GM12878 (cell line): ENCODE measurements around the gene ADAM33.

Experiments used
- ATF7 ChIP-seq: fragments of 450-650 bp; IDR thresholded peaks from 2 replicates; pipeline ENCODE4 v1.6.1; 2016; ENCODE audit warnings: low read depth, mild to moderate bottlenecking
- CEBPB ChIP-seq, 2 experiments: fragments of 150-350 bp in 1 of 2; IDR thresholded peaks; 2 replicates each; pipeline ENCODE4 v1.6.1; 2012 to 2014; ENCODE audit warnings: low read depth in 2 of 2, low read length in 2 of 2, borderline replicate concordance in 1 of 2, inconsistent platforms in 1 of 2
- CHD4 ChIP-seq: fragments of 200-600 bp; sonication (generic); IDR thresholded peaks from 2 replicates; pipeline ENCODE4 v1.6.1; 2016; ENCODE audit warnings: mild to moderate bottlenecking
- CTCF ChIP-seq, 3 experiments: IDR thresholded peaks in 2 of 3; conservative IDR thresholded peaks in 1 of 3; 2 replicates each; pipeline ENCODE4 v1.5.1; 2011; ENCODE audit warnings: low read depth in 3 of 3, low read length in 3 of 3, mild to moderate bottlenecking in 3 of 3, control low read depth in 2 of 3, moderate library complexity in 2 of 3, inconsistent platforms in 1 of 3, mixed read lengths in 1 of 3; ENCODE audit not compliant: control insufficient read depth in 2 of 3, insufficient read depth in 1 of 3; ENCODE audit errors: extremely low read depth in 1 of 3
- FOS ChIP-seq: IDR thresholded peaks from 3 replicates; pipeline ENCODE4 v1.6.1; 2011; ENCODE audit warnings: borderline replicate concordance; ENCODE audit not compliant: insufficient read length; ENCODE audit errors: extremely low read depth
- GABPA ChIP-seq: IDR thresholded peaks from 2 replicates; pipeline ENCODE4 v1.6.1; 2014; ENCODE audit warnings: antibody characterized with exemption, low read depth, mild to moderate bottlenecking, inconsistent platforms
- HDAC2 ChIP-seq: fragments of 200-600 bp; sonication (generic); IDR thresholded peaks from 2 replicates; pipeline ENCODE4 v1.6.1; 2017
- REST ChIP-seq: IDR thresholded peaks from 2 replicates; pipeline ENCODE4 v1.6.1; 2012; ENCODE audit warnings: mild to moderate bottlenecking, low read depth, low read length
- SIX5 ChIP-seq: IDR thresholded peaks from 2 replicates; pipeline ENCODE4 v1.6.1; 2011; ENCODE audit warnings: mild to moderate bottlenecking, low read depth, low read length, moderate library complexity; ENCODE audit not compliant: severe bottlenecking
- SMC3 ChIP-seq: IDR thresholded peaks from 2 replicates; pipeline ENCODE4 v1.6.1; 2011; ENCODE audit warnings: low read length, improper control_type of control experiment, borderline replicate concordance

GRCh38 chr20:3705970-3706739 is 24.3 kb upstream of the ADAM33 start:
- no peak for TF ChIP-seq HDAC2
- no peak for TF ChIP-seq CHD4
- TF ChIP-seq ATF7 = no peak
- no peak for TF ChIP-seq REST
- no peak for TF ChIP-seq FOS
- TF ChIP-seq CEBPB (IDR thresholded peaks at IDR 0.05; ENCODE audit: borderline replicate concordance in 1 of 2, low read depth in 2 of 2, low read length in 2 of 2) = no peak
- no peak for TF ChIP-seq GABPA
- no peak for TF ChIP-seq SMC3
- TF ChIP-seq SIX5 = no peak
- TF ChIP-seq CTCF (IDR thresholded peaks at IDR 0.05 in 2 of 3, conservative IDR thresholded peaks at IDR 0.05 in 1 of 3; ENCODE audit: control insufficient read depth in 2 of 3, extremely low read depth in 1 of 3, insufficient read depth in 1 of 3, low read depth in 3 of 3, low read length in 3 of 3) = no peak
